ENCODE results near the gene CD320.
"Not testable (repeated sequence)": the region's sequence is repeated elsewhere in the genome, so short reads cannot be mapped to it uniquely, and the experiment has no call there.

The CD320 gene

GRCh38 chr19:8265872-8266271, 42.3 kb downstream of the CD320 start:
- H3K27me3 ChIP-seq (replicated peaks; ENCODE audit: control insufficient read depth, insufficient read depth, low read length, poor library complexity, severe bottlenecking), result no peaks in the 10 kb centered on the region
- DNase-seq, result no peak
- no peaks in the 10 kb centered on the region for H3K4me1 ChIP-seq (ENCODE audit: control insufficient read depth, insufficient read depth, low read length, poor library complexity, severe bottlenecking)
- H3K36me3 ChIP-seq (ENCODE audit: control insufficient read depth, insufficient read depth, low read length), result no peaks in the 10 kb centered on the region
- no peak overlapping the region for H3K4me3 ChIP-seq (ENCODE audit: insufficient read depth, low read depth, low read length, poor library complexity, severe bottlenecking)
- no peak overlapping the region for H3K27ac ChIP-seq (ENCODE audit: insufficient read depth, low read length, poor library complexity, severe bottlenecking)
- H3K9me3 ChIP-seq (ENCODE audit: control insufficient read depth, low read length), result no peaks in the 10 kb centered on the region

GRCh38 chr19:8264248-8264647, 43.9 kb downstream of the CD320 start:
- H3K36me3 ChIP-seq (ENCODE audit: control insufficient read depth, insufficient read depth, low read length); DNase-seq; H3K4me1 ChIP-seq (ENCODE audit: control insufficient read depth, insufficient read depth, low read length, poor library complexity, severe bottlenecking); H3K27me3 ChIP-seq (replicated peaks; ENCODE audit: control insufficient read depth, insufficient read depth, low read length, poor library complexity, severe bottlenecking); H3K4me3 ChIP-seq (ENCODE audit: insufficient read depth, low read depth, low read length, poor library complexity, severe bottlenecking); H3K27ac ChIP-seq (ENCODE audit: insufficient read depth, low read length, poor library complexity, severe bottlenecking); H3K9me3 ChIP-seq (ENCODE audit: control insufficient read depth, low read length): not testable (repeated sequence)

DNA sequence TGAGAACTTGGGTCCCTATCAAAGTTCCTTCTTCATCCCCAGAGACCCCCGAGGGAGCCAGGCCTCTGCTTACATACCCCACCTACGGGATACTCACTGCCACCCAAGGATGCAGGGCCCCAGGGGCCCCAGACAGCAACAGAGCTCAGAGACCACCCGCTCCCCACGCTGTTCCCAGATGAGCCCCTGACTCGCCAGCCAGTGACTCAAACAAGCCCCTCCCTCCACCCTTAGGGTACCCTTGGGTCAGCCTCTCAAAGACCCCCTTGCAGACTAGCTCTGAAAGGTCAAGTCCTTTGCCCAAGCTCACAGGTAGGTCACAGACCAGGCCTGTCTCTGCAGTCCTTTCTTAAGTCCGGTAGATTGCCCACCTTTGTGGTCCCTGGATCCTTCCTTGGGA, 45.7 kb downstream of the CD320 start:
- H3K4me3 ChIP-seq (ENCODE audit: insufficient read depth, low read depth, low read length, poor library complexity, severe bottlenecking), result no peak overlapping the region
- DNase-seq, result no peak
- H3K27me3 ChIP-seq (replicated peaks; ENCODE audit: control insufficient read depth, insufficient read depth, low read length, poor library complexity, severe bottlenecking), result no peaks in the 10 kb centered on the region
- no peaks in the 10 kb centered on the region for H3K36me3 ChIP-seq (ENCODE audit: control insufficient read depth, insufficient read depth, low read length)
- no peaks in the 10 kb centered on the region for H3K9me3 ChIP-seq (ENCODE audit: control insufficient read depth, low read length)
- no peaks in the 10 kb centered on the region for H3K4me1 ChIP-seq (ENCODE audit: control insufficient read depth, insufficient read depth, low read length, poor library complexity, severe bottlenecking)
- H3K27ac ChIP-seq (ENCODE audit: insufficient read depth, low read length, poor library complexity, severe bottlenecking), result no peak overlapping the region

DNA sequence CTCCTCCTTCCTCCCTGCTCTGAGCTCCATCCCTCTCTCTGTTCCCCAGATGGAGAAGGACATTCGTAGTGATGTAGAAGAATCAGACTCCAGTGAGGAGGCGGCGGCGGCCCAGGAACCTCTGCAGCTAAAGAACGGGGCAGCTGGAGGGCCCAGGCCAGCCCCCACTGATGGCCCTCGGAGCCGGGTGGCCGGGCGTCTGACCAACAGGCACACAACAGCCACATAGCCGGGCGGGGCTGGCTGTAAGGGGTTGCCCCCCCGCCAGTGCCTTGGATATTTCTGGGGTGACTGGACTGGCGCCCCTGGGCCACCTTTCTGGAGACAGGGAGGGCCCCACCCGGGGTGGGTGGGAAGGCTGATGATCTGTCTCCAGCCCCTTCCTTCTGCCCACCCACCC, 46.3 kb downstream of the CD320 start:
- no peak overlapping the region for H3K27ac ChIP-seq (ENCODE audit: insufficient read depth, low read length, poor library complexity, severe bottlenecking)
- no peaks in the 10 kb centered on the region for H3K9me3 ChIP-seq (ENCODE audit: control insufficient read depth, low read length)
- no peaks in the 10 kb centered on the region for H3K27me3 ChIP-seq (replicated peaks; ENCODE audit: control insufficient read depth, insufficient read depth, low read length, poor library complexity, severe bottlenecking)
- no peak overlapping the region for H3K4me3 ChIP-seq (ENCODE audit: insufficient read depth, low read depth, low read length, poor library complexity, severe bottlenecking)
- no peaks in the 10 kb centered on the region for H3K4me1 ChIP-seq (ENCODE audit: control insufficient read depth, insufficient read depth, low read length, poor library complexity, severe bottlenecking)
- DNase-seq, result no peak
- peaks cover 2% of the 10 kb centered on the region for H3K36me3 ChIP-seq (ENCODE audit: control insufficient read depth, insufficient read depth, low read length)

- no peaks in the 10 kb centered on the region for H3K9me3 ChIP-seq (ENCODE audit: control insufficient read depth, low read length)
- no peak for DNase-seq
- peaks cover 6% of the 10 kb centered on the region for H3K36me3 ChIP-seq (ENCODE audit: control insufficient read depth, insufficient read depth, low read length)
- no peak overlapping the region for H3K4me3 ChIP-seq (ENCODE audit: insufficient read depth, low read depth, low read length, poor library complexity, severe bottlenecking)
- no peak overlapping the region for H3K27ac ChIP-seq (ENCODE audit: insufficient read depth, low read length, poor library complexity, severe bottlenecking)
- H3K4me1 ChIP-seq (ENCODE audit: control insufficient read depth, insufficient read depth, low read length, poor library complexity, severe bottlenecking), result no peaks in the 10 kb centered on the region
- no peaks in the 10 kb centered on the region for H3K27me3 ChIP-seq (replicated peaks; ENCODE audit: control insufficient read depth, insufficient read depth, low read length, poor library complexity, severe bottlenecking)
Measured at GRCh38 chr19:8261347-8261746, 46.8 kb downstream of the CD320 start.

DNA sequence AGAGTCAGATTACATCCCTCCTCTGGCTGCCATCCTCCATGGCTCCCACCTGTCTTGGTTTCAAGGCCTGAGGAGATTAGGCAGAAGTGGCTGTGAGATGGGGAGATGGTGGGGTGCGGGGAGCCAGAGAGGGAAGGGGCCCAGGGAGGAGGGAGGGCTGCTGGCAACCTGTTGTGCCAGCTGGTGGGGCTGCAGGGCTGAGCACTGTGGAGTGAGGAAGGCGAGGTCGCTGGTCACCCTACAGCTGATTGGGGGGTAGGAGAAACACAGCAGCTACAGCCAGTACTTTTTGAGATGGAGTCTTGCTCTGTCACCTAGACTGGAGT, 48.3 kb downstream of the CD320 start:
- Histone ChIP-seq H3K27me3 (replicated peaks; ENCODE audit: control insufficient read depth, insufficient read depth, low read length, poor library complexity, severe bottlenecking) (no peaks in the 10 kb centered on the region), H3K4me1 (ENCODE audit: control insufficient read depth, insufficient read depth, low read length, poor library complexity, severe bottlenecking) (no peaks in the 10 kb centered on the region), H3K4me3 (ENCODE audit: insufficient read depth, low read depth, low read length, poor library complexity, severe bottlenecking) (no peak overlapping the region), H3K27ac (ENCODE audit: insufficient read depth, low read length, poor library complexity, severe bottlenecking) (no peak overlapping the region), H3K9me3 (ENCODE audit: control insufficient read depth, low read length) (no peaks in the 10 kb centered on the region), H3K36me3 (ENCODE audit: control insufficient read depth, insufficient read depth, low read length) (peaks cover 13% of the 10 kb centered on the region)
- no peak for DNase-seq

DNA sequence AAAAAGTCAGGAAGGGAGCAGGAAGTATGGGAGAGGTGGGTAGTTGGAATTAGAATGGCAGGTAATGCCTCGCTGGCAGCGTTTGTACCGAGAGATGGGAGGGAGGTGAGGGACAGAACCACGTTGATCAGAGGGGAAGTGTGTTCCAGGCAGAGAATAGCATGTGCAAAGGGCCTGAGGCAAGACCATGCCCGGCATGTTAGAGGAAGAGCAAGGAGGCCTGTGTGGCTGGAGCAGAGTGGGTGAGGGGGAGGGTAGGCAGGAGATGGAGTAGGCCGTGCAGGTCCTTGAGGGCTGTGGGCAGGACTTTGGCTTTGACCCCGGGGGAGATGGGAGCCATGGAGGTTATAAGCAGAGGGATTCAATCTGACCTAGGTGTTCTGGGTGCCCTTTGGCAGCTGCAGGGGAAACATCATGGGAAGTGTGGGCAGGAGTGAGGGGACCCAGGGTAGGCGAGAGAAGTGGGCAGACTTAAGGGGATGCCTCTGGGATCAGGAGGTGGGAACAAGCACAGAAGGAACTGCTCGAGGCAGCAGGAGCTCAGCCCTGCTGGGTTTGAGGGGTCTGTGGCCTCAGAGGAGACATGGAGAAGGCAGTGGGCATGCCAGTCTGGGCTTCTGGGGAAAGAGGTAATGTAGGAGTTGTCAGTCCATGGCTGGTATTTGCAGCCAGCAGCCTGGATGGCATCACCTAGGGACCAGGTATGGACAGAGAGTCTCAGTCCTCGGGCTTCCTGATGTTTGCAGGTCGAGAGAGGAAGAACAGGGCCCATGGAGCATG, 48.8 kb downstream of the CD320 start:
- Histone ChIP-seq H3K4me1 (ENCODE audit: control insufficient read depth, insufficient read depth, low read length, poor library complexity, severe bottlenecking) (no peaks in the 10 kb centered on the region), H3K9me3 (ENCODE audit: control insufficient read depth, low read length) (no peaks in the 10 kb centered on the region), H3K27me3 (replicated peaks; ENCODE audit: control insufficient read depth, insufficient read depth, low read length, poor library complexity, severe bottlenecking) (no peaks in the 10 kb centered on the region), H3K27ac (ENCODE audit: insufficient read depth, low read length, poor library complexity, severe bottlenecking) (no peak overlapping the region), H3K36me3 (ENCODE audit: control insufficient read depth, insufficient read depth, low read length) (peaks cover 13% of the 10 kb centered on the region), H3K4me3 (ENCODE audit: insufficient read depth, low read depth, low read length, poor library complexity, severe bottlenecking) (no peak overlapping the region)
- DNase-seq, result no peak

DNA sequence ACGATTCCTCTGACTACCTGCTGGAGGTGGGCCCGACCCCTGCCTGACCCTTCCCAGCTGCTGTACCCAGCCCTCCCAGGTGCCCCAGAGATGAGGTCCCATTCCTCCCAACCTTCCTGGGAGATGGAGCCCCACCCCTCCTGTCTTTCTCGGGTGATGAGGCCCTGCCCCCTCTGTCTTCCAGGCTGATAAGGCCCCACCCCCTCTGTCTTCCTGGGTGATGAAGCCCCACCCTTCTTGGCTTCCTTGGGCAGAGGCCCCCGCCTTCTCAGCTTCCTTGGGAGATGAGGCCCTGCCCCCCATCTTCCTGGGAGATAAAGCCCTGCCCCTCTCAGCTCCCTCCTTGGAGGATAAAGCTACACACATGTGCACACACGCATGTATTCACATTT, 51.1 kb downstream of the CD320 start:
- no peaks in the 10 kb centered on the region for H3K27me3 ChIP-seq (replicated peaks; ENCODE audit: control insufficient read depth, insufficient read depth, low read length, poor library complexity, severe bottlenecking)
- H3K9me3 ChIP-seq (ENCODE audit: control insufficient read depth, low read length), result no peaks in the 10 kb centered on the region
- H3K27ac ChIP-seq (ENCODE audit: insufficient read depth, low read length, poor library complexity, severe bottlenecking), result no peak overlapping the region
- DNase-seq, result no peak
- H3K4me1 ChIP-seq (ENCODE audit: control insufficient read depth, insufficient read depth, low read length, poor library complexity, severe bottlenecking), result no peaks in the 10 kb centered on the region
- no peak overlapping the region for H3K4me3 ChIP-seq (ENCODE audit: insufficient read depth, low read depth, low read length, poor library complexity, severe bottlenecking)
- peaks cover 13% of the 10 kb centered on the region for H3K36me3 ChIP-seq (ENCODE audit: control insufficient read depth, insufficient read depth, low read length)

- no peak for DNase-seq
- Histone ChIP-seq H3K4me3 (ENCODE audit: insufficient read depth, low read depth, low read length, poor library complexity, severe bottlenecking) (no peak overlapping the region), H3K9me3 (ENCODE audit: control insufficient read depth, low read length) (no peaks in the 10 kb centered on the region), H3K36me3 (ENCODE audit: control insufficient read depth, insufficient read depth, low read length) (peaks cover 13% of the 10 kb centered on the region), H3K4me1 (ENCODE audit: control insufficient read depth, insufficient read depth, low read length, poor library complexity, severe bottlenecking) (no peaks in the 10 kb centered on the region), H3K27ac (ENCODE audit: insufficient read depth, low read length, poor library complexity, severe bottlenecking) (no peak overlapping the region), H3K27me3 (replicated peaks; ENCODE audit: control insufficient read depth, insufficient read depth, low read length, poor library complexity, severe bottlenecking) (no peaks in the 10 kb centered on the region)
Measured at GRCh38 chr19:8256276-8257051, 51.7 kb downstream of the CD320 start.

DNA sequence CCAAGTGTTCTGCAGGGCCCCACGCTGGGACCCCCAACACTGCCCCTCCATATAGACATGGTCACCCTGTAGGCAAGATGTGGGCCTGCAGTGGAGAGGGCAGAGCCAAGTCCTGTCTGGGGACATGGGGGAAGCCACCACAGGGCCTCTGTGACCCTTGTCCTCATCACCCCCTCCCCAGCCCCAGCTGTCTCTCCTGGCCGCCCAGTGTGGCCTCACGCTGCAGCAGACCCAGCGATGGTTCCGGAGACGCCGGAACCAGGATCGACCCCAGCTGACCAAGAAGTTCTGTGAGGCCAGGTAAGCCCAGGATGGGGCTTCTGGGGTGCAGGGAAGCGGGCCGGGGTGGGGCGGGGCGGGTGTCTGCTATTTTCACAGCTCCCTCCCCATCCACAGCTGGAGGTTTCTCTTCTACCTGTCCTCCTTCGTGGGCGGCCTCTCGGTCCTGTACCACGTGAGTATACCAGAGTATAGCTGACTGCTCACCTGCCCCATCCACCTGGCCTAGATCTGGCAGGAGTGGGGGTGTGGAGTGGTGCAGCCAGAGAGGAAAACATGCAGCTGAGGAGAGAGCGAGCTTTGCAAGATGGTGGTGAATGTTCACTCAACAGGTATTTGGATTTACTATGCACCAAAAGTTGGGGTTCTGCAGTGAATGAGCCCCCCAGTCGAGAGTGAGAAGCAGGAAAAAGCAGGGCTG, 52.6 kb downstream of the CD320 start:
- DNase-seq, result no peak
- Histone ChIP-seq H3K36me3 (ENCODE audit: control insufficient read depth, insufficient read depth, low read length) (peaks cover 13% of the 10 kb centered on the region), H3K27me3 (replicated peaks; ENCODE audit: control insufficient read depth, insufficient read depth, low read length, poor library complexity, severe bottlenecking) (no peaks in the 10 kb centered on the region), H3K4me1 (ENCODE audit: control insufficient read depth, insufficient read depth, low read length, poor library complexity, severe bottlenecking) (no peaks in the 10 kb centered on the region), H3K4me3 (ENCODE audit: insufficient read depth, low read depth, low read length, poor library complexity, severe bottlenecking) (no peak overlapping the region), H3K27ac (ENCODE audit: insufficient read depth, low read length, poor library complexity, severe bottlenecking) (no peak overlapping the region), H3K9me3 (ENCODE audit: control insufficient read depth, low read length) (no peaks in the 10 kb centered on the region)

All from effector memory CD4-positive, alpha-beta T cell (primary cell).